Measurements from ENCODE around the gene CBY3.

DNA sequence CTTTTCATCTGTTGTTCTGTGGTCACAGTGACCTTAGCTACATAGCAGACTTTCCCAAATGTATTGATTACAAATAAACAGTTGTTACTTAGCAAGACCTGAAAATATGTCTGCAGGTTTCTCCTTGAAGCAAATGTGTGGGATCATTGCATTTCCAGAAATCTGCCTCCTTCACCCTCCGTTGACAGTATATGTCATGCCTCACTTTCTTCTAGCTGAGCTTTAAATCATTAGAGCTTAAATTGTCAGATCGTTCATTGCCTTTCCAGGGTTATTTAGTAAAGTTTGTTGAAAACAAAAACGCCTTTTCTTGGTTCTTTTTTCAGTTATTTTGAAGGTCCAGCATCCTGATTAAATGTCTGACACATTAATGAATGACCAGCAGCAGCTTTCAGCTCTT is 49.5 kb upstream of the CBY3 start:
- TF ChIP-seq, protein P1, sequence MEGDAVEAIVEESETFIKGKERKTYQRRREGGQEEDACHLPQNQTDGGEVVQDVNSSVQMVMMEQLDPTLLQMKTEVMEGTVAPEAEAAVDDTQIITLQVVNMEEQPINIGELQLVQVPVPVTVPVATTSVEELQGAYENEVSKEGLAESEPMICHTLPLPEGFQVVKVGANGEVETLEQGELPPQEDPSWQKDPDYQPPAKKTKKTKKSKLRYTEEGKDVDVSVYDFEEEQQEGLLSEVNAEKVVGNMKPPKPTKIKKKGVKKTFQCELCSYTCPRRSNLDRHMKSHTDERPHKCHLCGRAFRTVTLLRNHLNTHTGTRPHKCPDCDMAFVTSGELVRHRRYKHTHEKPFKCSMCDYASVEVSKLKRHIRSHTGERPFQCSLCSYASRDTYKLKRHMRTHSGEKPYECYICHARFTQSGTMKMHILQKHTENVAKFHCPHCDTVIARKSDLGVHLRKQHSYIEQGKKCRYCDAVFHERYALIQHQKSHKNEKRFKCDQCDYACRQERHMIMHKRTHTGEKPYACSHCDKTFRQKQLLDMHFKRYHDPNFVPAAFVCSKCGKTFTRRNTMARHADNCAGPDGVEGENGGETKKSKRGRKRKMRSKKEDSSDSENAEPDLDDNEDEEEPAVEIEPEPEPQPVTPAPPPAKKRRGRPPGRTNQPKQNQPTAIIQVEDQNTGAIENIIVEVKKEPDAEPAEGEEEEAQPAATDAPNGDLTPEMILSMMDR (IDR thresholded peaks at IDR 0.05) = no peak
- TF ChIP-seq POLR2A (IDR thresholded peaks at IDR 0.05) = no peak

Data from uterus (tissue), 2 donors.